Activated T-helper 1 cell treated with anti-CD3 and anti-CD28 coated beads, Interleukin-12 subunit alpha, Interleukin-12 subunit beta, Interleukin-2, Interleukin-4 antibody, amounts not matched to agents 30 ng/mL and 10 ng/mL and 1 ng/mL, durations not matched to agents 14 hours and 24 hours and 36 hours (primary cell): Measurements from ENCODE around the gene CFAP53. TPM values are rescaled to one million over a fixed set of nuclear protein-coding genes. Genes with fewer than 3 reads are reported as not detected.

ENCODE experiments used
- DNase-seq: peaks from one replicate; pipeline ENCODE4 v3.0.0; 2021; ENCODE audit warnings: low spot score
- H3K27ac Mint-ChIP-seq: one replicate; pipeline ENCODE4 v1.8.0; 2021; ENCODE audit warnings: mild to moderate bottlenecking, mixed read lengths
- H3K27me3 Mint-ChIP-seq: one replicate; pipeline ENCODE4 v1.8.0; 2022; ENCODE audit warnings: mild to moderate bottlenecking, moderate library complexity, mixed read lengths; ENCODE audit not compliant: insufficient read depth
- H3K36me3 Mint-ChIP-seq: one replicate; pipeline ENCODE4 v1.8.0; 2021; ENCODE audit warnings: low read depth, mixed read lengths
- H3K4me1 Mint-ChIP-seq: one replicate; pipeline ENCODE4 v1.8.0; 2021; ENCODE audit warnings: low read depth, mixed read lengths
- H3K4me3 Mint-ChIP-seq: one replicate; pipeline ENCODE4 v1.8.0; 2021; ENCODE audit warnings: mild to moderate bottlenecking, moderate library complexity, mixed read lengths
- H3K9me3 Mint-ChIP-seq: one replicate; pipeline ENCODE4 v1.8.0; 2021; ENCODE audit warnings: mixed read lengths
- intact Hi-C: fragments of 100-400 bp; cut with micrococcal nuclease; formaldehyde crosslinking; loops from one replicate; pipeline ENCODE4 v1.15.1; 2024
- total RNA-seq: library from RNA; stranded (reverse); gene quantifications from 2 replicates; pipeline ENCODE4 v1.2.3, GENCODE V29; 2022

The CFAP53 gene
- total RNA-seq, 1 donor from 2014 or later, result 0.31 TPM

- Mint-ChIP-seq H3K9me3 (no peaks in the 10 kb centered on the region), H3K4me3 (peak overlapping the region; percentile 62), H3K27me3 (peaks cover 67% of the 10 kb centered on the region), H3K36me3 (no peaks in the 10 kb centered on the region), H3K27ac (no peak overlapping the region), H3K4me1 (peaks cover 16% of the 10 kb centered on the region)
- intact Hi-C loops, result loop anchor here (5.0 to 10.0 kb wide), 2 partner anchors 73 to 629 kb away; partner anchors contain the start of genes CFAP53 and LIPG
- no peak for DNase-seq
Measured at GRCh38 chr18:50193796-50194630, 72.3 kb downstream of the CFAP53 start.

- no peak for DNase-seq
- intact Hi-C loops, result loop anchor here (5.0 to 10.0 kb wide), 2 partner anchors 74 to 628 kb away; partner anchors contain the start of genes CFAP53 and LIPG
- Mint-ChIP-seq H3K27me3 (peaks cover 62% of the 10 kb centered on the region), H3K4me1 (peaks cover 18% of the 10 kb centered on the region), H3K9me3 (no peaks in the 10 kb centered on the region), H3K27ac (no peak overlapping the region), H3K36me3 (no peaks in the 10 kb centered on the region), H3K4me3 (no peak overlapping the region)
Measured at GRCh38 chr18:50192995-50193795, 73.1 kb downstream of the CFAP53 start.

- Mint-ChIP-seq H3K4me3 (no peak overlapping the region), H3K36me3 (no peaks in the 10 kb centered on the region), H3K4me1 (peaks cover 18% of the 10 kb centered on the region), H3K9me3 (no peaks in the 10 kb centered on the region), H3K27me3 (peaks cover 50% of the 10 kb centered on the region), H3K27ac (no peak overlapping the region)
- DNase-seq, result no peak
- intact Hi-C loops, result loop anchor here (5.0 to 10.0 kb wide), 2 partner anchors 76 to 626 kb away; partner anchors contain the start of genes CFAP53 and LIPG
Measured at GRCh38 chr18:50190926-50191325, 75.4 kb downstream of the CFAP53 start.

GRCh38 chr18:50190236-50190635 is 76.1 kb downstream of the CFAP53 start:
- no peak for DNase-seq
- intact Hi-C loops, result loop anchor here (5.0 to 10.0 kb wide), 2 partner anchors 77 to 625 kb away; partner anchors contain the start of genes CFAP53 and LIPG
- no peaks in the 10 kb centered on the region for H3K9me3 Mint-ChIP-seq
- H3K36me3 Mint-ChIP-seq, result no peaks in the 10 kb centered on the region
- H3K27me3 Mint-ChIP-seq, result peaks cover 44% of the 10 kb centered on the region
- no peak overlapping the region for H3K4me3 Mint-ChIP-seq
- H3K27ac Mint-ChIP-seq, result no peak overlapping the region
- H3K4me1 Mint-ChIP-seq, result peaks cover 12% of the 10 kb centered on the region

- Mint-ChIP-seq H3K4me3 (no peak overlapping the region), H3K27ac (peak overlapping the region; percentile 32), H3K4me1 (peaks cover 12% of the 10 kb centered on the region), H3K27me3 (peaks cover 48% of the 10 kb centered on the region), H3K9me3 (no peaks in the 10 kb centered on the region), H3K36me3 (no peaks in the 10 kb centered on the region)
- no peak for DNase-seq
- intact Hi-C loops, result no loop called here
Measured at GRCh38 chr18:50189160-50189559, 77.1 kb downstream of the CFAP53 start.

GRCh38 chr18:50188652-50189051 is 77.6 kb downstream of the CFAP53 start:
- Mint-ChIP-seq H3K4me1 (peaks cover 12% of the 10 kb centered on the region), H3K36me3 (no peaks in the 10 kb centered on the region), H3K9me3 (no peaks in the 10 kb centered on the region), H3K27me3 (peaks cover 46% of the 10 kb centered on the region), H3K27ac (no peak overlapping the region), H3K4me3 (no peak overlapping the region)
- intact Hi-C loops, result no loop called here
- no peak for DNase-seq

- Mint-ChIP-seq H3K4me3 (no peak overlapping the region), H3K9me3 (no peaks in the 10 kb centered on the region), H3K27ac (no peak overlapping the region), H3K4me1 (peaks cover 12% of the 10 kb centered on the region), H3K27me3 (peaks cover 37% of the 10 kb centered on the region), H3K36me3 (no peaks in the 10 kb centered on the region)
- intact Hi-C loops, result no loop called here
- no peak for DNase-seq
Measured at GRCh38 chr18:50187659-50188058, 78.6 kb downstream of the CFAP53 start.

- no peak overlapping the region for H3K27ac Mint-ChIP-seq
- no peaks in the 10 kb centered on the region for H3K36me3 Mint-ChIP-seq
- peaks cover 12% of the 10 kb centered on the region for H3K4me1 Mint-ChIP-seq
- DNase-seq, result no peak
- H3K9me3 Mint-ChIP-seq, result no peaks in the 10 kb centered on the region
- no peak overlapping the region for H3K4me3 Mint-ChIP-seq
- intact Hi-C loops, result no loop called here
- H3K27me3 Mint-ChIP-seq, result peaks cover 34% of the 10 kb centered on the region
Measured at GRCh38 chr18:50186385-50186784, 79.9 kb downstream of the CFAP53 start.

- Mint-ChIP-seq H3K27ac (no peak overlapping the region), H3K4me1 (no peaks in the 10 kb centered on the region), H3K4me3 (no peak overlapping the region), H3K27me3 (peaks cover 31% of the 10 kb centered on the region), H3K36me3 (no peaks in the 10 kb centered on the region), H3K9me3 (no peaks in the 10 kb centered on the region)
- DNase-seq, result no peak
- intact Hi-C loops, result no loop called here
Measured at GRCh38 chr18:50183556-50183955, 82.7 kb downstream of the CFAP53 start.

GRCh38 chr18:50182511-50182910 is 83.8 kb downstream of the CFAP53 start:
- Mint-ChIP-seq H3K36me3 (no peaks in the 10 kb centered on the region), H3K4me3 (no peak overlapping the region), H3K4me1 (no peaks in the 10 kb centered on the region), H3K27me3 (peaks cover 32% of the 10 kb centered on the region), H3K9me3 (no peaks in the 10 kb centered on the region), H3K27ac (no peak overlapping the region)
- intact Hi-C loops, result no loop called here
- DNase-seq, result no peak

- Mint-ChIP-seq H3K36me3 (no peaks in the 10 kb centered on the region), H3K4me1 (no peaks in the 10 kb centered on the region), H3K27me3 (peaks cover 28% of the 10 kb centered on the region), H3K9me3 (no peaks in the 10 kb centered on the region), H3K27ac (no peak overlapping the region), H3K4me3 (no peak overlapping the region)
- DNase-seq, result no peak
- intact Hi-C loops, result no loop called here
Measured at GRCh38 chr18:50181590-50181989, 84.7 kb downstream of the CFAP53 start.

GRCh38 chr18:50179465-50179864 is 86.8 kb downstream of the CFAP53 start:
- Mint-ChIP-seq H3K4me1 (no peaks in the 10 kb centered on the region), H3K27me3 (peaks cover 25% of the 10 kb centered on the region), H3K27ac (no peak overlapping the region)

More at GRCh38 chr18:50179465-50179864, 86.8 kb downstream of the CFAP53 start:
- Mint-ChIP-seq H3K9me3 (no peaks in the 10 kb centered on the region), H3K36me3 (no peaks in the 10 kb centered on the region), H3K4me3 (no peak overlapping the region)
- DNase-seq, result no peak
- intact Hi-C loops, result no loop called here
